Left hindlimb (tissue), 1 donor: ENCODE data around the gene CDC42EP3.

ENCODE experiments used
- DNase-seq: peaks from one replicate; pipeline ENCODE4 v3.0.0-alpha.2; 2018

Gene CDC42EP3, protein sequence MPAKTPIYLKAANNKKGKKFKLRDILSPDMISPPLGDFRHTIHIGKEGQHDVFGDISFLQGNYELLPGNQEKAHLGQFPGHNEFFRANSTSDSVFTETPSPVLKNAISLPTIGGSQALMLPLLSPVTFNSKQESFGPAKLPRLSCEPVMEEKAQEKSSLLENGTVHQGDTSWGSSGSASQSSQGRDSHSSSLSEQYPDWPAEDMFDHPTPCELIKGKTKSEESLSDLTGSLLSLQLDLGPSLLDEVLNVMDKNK

DNA sequence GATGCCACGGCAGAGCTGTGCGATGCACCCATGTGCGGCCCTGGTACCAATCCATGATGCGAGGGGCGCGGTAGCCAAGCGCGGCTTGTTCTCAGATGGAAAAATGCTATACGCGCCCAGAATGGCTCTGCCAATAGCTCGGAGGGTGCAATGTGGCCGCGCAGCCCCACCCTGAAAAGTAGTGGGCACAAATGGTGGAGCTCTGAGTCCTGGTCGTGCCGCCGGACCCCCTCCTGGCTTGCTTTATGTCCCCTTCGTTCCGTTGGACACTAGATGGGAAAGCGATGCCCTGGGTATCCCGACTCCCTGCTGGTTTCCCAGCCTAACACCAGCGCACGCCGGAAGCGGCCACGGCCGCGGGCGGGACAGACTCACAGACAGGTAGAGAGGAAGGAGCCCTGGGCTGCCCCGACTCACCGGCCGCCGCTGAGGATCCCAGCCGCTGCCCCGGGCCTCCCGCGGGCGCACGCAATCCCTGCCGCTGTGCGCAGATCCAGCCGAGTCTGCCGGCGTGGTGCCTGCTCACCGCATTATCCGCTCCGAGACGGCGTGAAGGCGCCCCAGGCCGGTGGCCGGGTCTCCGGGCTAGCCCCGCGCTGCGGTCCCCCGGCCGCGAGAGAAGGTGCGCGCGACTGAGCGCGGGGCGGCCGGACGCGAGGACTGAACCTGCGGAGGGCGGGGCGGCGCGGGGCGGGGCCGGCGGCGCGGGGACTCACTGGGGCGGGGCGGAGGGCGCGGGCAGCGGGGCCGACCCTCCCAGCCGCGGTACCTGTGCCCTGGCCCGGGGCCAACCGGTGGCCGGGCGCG is at the start of gene CDC42EP3:
TSS of gene CDC42EP3 (minus strand) at position 634 of the 807 bp plus-strand sequence. CDS start 25,055 bp downstream, outside the sequence.
- peak; percentile 63 for DNase-seq

- DNase-seq, result no peak
Observed at GRCh38 chr2:37721201-37721560, 49.7 kb upstream of the CDC42EP3 start.

DNA sequence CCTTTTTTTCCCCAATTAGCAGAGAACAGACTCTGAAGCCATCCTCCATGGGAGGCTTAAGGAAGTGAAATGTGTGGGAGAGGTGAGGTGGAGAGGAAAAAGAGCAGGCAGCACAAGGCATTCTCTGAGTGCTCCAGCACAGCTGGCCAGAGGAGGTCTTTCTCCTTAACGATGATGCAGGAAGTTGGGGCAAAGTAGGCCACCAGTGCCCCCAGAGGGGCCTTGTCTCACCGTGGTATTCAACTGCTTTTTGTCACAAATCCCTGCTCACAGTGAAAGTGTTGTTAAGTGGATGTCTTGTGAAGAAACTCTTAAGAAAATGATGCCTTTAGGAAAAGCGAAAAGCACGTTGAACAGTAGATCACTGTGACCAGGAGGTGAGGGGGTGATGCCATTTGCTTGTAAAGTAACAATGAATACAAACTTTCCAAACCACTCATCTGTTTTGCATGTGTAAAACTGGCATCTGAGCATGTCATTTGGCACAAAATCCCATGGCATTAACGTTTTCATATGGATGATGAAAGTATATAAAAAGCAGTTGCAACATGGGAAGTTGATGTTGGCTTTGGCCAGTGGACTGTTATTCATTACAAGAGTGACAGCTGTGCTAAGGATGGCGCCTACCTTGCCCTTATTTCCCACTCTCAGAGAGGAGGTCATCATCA is 49.2 kb upstream of the CDC42EP3 start:
- DNase-seq, result no peak

DNA sequence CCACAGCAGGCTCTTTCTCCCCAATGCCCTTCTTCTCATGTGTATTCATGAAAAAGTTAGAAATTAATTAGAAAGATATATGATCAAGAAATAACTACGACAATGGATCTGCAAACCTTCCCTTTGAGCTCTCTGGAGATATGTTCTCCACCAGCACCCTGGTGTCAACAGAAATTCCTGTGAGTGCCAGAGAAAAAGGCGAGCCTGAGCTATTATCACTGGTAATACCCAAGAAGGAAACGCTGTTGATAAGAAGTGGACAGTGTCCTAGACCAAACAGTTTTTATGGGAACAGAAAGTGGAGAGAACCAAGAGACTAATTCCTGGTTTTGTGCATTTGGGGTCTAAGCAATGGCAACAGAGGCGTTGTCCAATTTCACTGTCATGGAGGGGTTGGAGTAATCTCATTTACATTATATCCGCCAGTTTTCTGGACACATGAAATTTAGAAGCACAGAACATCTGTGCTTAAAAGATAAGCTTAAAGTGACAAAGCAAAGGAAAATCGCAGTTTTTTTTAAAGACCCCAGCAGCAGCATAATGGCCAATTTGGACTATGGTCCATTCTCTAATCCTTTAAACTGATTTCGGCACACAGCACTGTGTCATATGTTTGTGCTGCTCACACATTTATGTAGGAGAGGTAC is 47.2 kb upstream of the CDC42EP3 start:
- DNase-seq, result no peak

DNA sequence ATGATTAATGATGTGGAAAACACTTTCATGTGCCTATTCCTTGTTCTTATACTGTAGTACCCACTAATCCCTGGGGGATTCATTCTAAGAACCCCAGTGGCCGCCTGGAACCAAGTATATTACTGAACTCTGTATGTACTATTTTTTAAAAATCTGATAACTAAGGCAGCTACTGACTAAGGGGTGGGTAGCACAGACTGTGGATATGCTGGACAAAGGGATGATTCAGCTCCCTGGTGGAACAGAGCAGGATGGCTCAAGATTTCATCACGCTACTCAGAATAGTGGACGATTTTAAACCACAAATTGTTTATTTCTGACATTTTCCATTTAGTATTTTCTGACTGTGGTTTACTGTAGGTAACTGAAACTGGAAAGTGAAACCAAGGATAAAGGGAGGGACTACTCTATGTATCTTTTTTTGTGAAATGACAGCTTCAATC is 41.8 kb upstream of the CDC42EP3 start:
- no peak for DNase-seq

DNA sequence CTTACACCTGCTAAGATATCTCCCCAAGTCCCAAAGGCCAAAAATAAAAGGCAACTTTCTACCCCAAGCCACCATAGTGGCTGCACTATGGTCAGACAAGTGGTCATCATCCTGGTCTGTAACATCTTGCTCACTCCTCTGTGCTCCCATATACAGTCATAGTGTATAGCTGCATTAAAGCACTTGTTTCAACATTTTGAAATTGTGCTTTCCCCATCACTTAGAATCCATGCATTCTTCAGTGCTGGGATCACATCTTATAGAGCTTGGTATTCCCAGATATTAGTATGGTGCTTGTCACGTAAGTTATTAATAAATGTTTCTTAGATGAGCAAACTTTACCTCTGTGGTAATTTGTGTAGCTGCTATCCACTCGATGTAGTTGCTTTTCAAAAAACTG is 40.4 kb upstream of the CDC42EP3 start:
- no peak for DNase-seq

DNA sequence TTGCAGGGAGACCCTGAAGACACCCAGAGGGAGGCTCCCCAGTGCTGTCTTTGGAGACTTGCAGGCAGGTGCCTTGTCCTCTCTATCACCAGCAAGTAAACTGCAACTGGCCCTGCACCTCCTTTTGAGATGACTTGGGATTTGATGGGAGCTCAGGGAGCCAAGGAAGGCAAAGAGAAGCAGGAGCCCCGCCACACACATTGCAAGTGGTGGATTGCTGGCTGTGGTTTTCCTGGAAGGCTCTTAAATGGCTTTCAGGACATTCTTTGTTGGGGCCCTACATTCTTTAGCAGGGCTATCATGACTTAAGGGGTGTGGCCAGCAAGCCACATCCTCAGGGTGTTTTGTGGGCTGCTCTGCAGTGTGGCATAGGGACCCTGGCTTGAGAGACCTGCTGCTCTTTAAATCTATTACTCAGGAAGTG is 39.9 kb upstream of the CDC42EP3 start:
- DNase-seq, result no peak

- DNase-seq, result no peak
Observed at GRCh38 chr2:37709111-37709510, 37.7 kb upstream of the CDC42EP3 start.

GRCh38 chr2:37708146-37708545 is 36.7 kb upstream of the CDC42EP3 start:
- DNase-seq, result no peak

- DNase-seq, result no peak
Observed at GRCh38 chr2:37707393-37707792, 36.0 kb upstream of the CDC42EP3 start.

DNA sequence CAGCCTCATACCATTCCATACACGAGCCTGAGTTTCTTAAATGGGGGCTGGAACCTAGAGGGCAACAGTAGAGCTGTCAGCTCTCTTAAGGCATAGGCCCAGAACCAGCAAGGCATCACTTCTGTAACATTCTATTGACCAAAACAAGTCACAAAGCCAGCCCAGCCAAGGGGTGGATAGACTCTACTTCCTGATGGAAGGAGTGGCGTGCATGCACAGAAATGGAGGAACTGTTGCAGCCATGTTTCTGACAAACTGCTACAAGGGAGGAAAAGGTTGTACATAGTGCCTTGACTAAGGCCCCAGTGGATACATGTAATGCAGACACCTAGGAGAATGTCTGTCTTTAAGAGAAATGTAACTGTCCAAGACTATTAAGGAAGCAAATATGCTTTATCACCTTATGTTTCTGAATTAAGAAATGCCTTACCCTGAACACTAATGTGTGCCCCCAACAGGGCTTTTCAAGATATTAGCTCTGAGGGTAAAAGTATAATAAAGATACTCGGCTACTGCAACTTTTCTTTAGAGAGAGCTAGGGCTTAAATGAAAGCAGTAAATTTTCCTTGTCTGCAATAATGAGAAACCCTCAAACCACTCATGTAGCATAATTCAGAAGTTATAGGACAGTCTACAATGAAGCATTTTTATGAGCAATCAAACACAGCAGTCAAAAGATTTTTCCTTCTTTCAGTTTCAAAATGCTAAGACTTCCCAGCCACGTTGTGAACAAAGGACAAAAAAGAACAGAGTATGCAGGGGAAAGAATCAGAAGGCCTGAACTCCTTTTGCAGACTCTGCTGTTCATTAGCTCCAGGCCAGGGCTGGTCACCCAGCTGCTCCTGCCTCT is 35.1 kb upstream of the CDC42EP3 start:
- no peak for DNase-seq

DNA sequence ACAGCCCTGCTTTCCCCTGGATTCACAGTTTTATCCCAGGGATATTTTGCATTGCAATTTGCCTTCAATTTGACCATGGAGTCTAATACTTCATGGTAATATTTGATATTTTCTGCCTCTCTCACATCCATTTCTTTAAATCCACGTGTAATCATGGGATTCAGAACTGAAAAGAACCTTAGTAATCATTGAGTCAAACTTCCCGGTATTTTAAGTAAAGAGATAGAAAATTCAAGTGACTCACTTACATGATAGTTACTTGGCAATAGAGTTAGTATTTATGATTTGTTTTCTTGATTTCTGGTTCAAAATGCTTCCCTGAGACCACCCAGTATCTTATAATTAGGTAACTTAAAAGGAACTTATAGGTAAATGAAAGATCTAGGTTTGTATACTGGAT is 33.7 kb upstream of the CDC42EP3 start:
- no peak for DNase-seq

DNA sequence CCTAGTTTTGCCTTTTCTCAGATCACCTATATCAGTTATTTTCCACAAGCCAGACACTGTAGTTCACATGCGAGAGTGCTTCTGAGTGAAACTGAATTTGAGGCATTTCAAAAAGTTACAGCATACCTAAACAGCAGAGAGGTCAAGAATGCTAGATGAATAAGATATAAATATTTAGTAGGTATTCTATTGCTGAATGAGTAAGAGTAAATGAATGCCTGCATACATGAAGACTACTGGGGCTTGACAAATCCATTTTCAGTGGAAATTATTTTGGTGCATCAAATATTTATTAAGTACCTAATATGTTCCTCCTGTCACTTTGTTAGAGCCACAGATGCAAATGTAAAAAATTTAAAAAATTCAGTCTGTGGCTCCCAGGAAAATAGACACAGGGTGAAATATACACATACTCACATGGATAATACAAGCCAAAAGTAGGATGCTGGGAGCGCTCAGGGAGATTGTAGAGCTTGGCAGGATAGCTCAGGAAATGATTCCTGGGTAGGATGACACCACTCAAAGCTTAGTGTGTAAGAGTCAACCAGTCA is 27.6 kb upstream of the CDC42EP3 start:
- DNase-seq, result no peak

DNA sequence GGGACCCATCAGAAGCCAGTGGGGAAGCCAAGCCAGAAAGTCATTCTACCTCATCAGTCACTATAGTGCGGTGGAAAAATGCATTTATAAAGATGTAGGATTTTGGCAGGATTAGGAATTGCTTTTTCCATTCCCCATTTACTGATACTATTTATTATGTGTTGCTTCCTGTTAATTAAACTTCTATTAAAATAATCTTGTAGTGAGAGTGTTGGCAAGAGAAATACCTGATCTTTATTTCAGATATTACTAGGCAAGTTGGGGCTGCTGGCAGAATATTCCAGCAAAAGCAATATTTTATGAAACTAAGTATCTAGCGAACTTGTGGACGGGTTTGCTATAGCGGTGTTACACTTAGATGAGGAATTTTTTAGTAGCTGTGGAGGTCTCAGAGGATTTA is 23.9 kb upstream of the CDC42EP3 start:
- DNase-seq, result no peak

DNA sequence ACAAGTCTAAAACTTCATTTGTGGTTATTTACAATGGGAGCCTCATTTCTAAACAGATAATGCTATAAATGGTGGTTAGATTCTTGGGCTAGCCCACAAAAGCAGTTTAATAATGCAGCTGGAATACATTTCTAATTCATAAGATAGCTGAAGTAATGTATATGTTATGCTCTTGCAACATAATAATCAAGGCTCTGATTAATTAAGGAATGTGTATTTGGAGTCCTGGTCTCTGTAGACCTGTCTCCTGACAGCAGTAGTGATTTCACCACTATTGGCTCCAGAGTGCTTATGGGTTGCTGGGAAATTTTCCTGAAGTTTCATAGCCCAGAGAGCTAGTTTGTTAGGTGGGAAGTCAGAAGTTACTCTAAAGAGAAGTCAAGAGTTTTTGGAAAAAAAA is 21.3 kb upstream of the CDC42EP3 start:
- DNase-seq, result no peak

- no peak for DNase-seq
Observed at GRCh38 chr2:37689751-37690150, 18.3 kb upstream of the CDC42EP3 start.

GRCh38 chr2:37688771-37689468 is 17.5 kb upstream of the CDC42EP3 start:
- no peak for DNase-seq

DNA sequence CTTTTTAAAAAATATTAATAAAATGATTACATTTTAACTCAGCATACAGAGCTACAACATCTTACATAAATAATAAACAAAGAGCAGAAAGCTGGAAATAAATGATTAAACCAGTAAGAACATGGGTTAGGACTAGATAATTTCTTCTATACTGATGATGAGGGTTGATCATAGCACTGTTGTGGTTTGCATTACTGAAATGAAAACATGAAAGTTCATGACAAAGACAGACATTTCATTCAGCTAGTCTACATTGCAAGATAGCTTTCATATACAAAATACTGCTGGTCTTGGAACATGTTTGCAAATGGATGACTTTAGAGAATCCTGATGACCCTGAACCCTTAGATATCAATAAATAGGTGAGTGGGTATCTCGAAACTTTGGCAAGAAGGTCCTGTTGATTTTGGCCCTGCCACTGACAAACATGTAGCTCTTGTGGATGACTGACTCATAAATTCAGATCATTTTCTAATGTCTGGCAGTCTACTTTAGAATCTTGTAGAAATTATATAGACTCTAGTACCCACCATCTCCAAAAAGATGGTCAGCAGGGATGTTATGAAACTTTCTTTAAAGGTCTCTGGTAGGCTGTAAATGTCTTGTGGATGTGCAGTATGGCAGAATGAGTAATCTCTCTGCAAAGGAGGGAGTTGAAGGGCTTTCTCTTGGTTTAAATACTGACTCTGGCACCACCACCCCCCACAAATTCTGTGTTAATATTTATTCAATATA is 15.5 kb upstream of the CDC42EP3 start:
- no peak for DNase-seq

DNA sequence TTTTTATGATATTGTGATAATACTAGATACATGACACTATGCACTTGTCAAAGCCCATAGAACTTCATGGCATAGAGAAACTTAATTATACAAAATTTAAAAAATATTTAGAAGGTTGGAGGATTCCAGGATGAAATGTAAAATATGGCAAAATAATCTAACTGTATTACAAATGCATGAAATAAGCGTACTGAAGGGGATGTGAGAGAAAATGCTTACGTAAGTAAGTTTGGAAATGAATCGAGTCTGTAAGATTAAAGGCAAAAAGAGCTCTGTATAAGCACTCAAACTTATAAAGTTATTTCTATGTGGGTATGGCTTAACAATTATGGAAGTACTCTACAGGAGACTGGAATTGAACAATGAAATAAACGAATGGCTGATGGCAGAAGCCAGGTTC is 13.4 kb upstream of the CDC42EP3 start:
- no peak for DNase-seq

DNA sequence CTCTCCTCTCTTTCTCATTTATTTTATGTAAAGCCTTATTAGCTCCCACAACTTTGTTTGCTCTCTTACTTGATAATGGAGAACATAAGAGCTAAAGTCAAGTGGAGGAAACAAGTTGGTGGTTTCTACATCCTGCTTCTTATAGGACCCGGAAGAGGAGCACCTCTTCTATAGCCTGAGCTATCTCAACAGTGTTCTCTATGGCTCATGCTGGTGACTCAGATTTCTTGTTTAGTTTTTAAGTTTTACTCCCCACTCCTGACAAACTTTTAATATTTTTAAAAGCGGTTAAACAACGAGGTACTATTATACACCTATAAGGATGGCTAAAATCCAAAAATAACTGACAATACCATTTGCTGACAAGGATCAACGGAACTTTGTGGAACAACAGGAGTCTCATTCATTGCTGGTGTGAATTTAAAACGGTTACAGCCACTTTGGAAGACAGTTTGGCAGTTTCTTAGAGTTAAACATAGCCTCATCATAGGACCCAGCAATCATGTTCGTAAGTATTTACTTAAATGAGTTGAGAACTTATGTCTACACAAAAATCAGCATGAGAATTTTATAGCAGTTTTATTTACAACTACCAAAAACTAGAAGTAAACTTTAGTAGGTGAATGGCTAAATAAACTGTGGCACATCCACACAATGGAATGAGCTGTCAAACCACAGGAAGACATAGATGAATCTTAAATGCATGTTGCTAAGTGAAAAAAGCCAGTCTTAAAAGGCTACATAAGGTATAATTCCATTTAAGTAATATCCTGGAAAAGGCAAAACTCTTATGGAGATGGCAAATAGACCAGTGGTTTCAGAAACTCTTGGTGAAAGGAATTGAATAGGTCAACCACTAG is 12.7 kb upstream of the CDC42EP3 start:
- DNase-seq, result no peak
